SJCRH30 (cell line): ENCODE data around the gene ASTN2. TPM values are rescaled to one million over a fixed set of nuclear protein-coding genes. Genes with fewer than 3 reads are reported as not detected.

Source experiments
- DNase-seq, 2 experiments: peaks; one replicate each; pipeline ENCODE4 v3.0.0-alpha.2; 2015 to 2020
- H3K27ac ChIP-seq: fragments of 250-450 bp; sonication (Bioruptor Pico); 2 replicates; pipeline ENCODE4 v1.5.1; 2020; ENCODE audit warnings: mild to moderate bottlenecking, moderate library complexity
- H3K27me3 ChIP-seq: fragments of 250-450 bp; sonication (Bioruptor Pico); 2 replicates; pipeline ENCODE4 v1.5.1; 2020; ENCODE audit warnings: mild to moderate bottlenecking, moderate library complexity
- H3K36me3 ChIP-seq: fragments of 250-450 bp; sonication (Bioruptor Pico); 2 replicates; pipeline ENCODE4 v1.5.1; 2020; ENCODE audit warnings: mild to moderate bottlenecking, moderate library complexity
- H3K4me1 ChIP-seq: fragments of 250-450 bp; sonication (Bioruptor Pico); 2 replicates; pipeline ENCODE4 v1.5.1; 2020; ENCODE audit warnings: mild to moderate bottlenecking, moderate library complexity
- H3K4me3 ChIP-seq: fragments of 250-450 bp; sonication (Bioruptor Pico); 2 replicates; pipeline ENCODE4 v1.5.1; 2020; ENCODE audit warnings: mild to moderate bottlenecking, moderate library complexity
- H3K9me3 ChIP-seq: fragments of 250-450 bp; sonication (Bioruptor Pico); replicated peaks from 2 replicates; pipeline ENCODE4 v1.5.1; 2020; ENCODE audit warnings: mild to moderate bottlenecking, moderate library complexity
- total RNA-seq: library from RNA; depleted of rRNA; stranded (reverse); fragments of >200 nt; shearing (Covaris generic); gene quantifications from 2 replicates; pipeline ENCODE4 v1.2.3, GENCODE V29; 2014

The ASTN2 gene
- total RNA-seq, 1 experiment from 2014 or later: 19.8 TPM

DNA sequence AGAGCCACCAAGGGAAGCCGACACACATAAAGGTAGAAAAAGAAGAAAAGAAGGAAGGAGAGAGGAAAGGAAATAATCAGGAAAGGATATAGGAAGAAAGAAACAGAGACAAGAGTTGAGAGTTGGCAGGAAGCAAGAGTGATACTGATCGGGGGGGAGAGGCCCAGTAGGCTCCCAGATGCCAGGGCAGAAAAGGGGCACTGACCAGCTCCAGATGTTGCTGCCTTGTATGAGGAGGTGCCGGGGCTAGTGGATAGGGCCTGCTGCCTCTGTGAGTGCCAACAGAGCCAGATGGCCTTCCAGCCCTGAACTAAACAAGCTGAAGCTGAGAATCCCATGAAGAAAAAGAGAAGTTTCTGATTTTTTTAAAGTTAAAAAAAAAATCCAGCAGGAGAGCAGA lies 809.8 kb downstream of the ASTN2 start:
- H3K27ac ChIP-seq: no peak overlapping the region
- no peaks in the 10 kb centered on the region for H3K4me1 ChIP-seq
- H3K9me3 ChIP-seq: peaks cover 3% of the 10 kb centered on the region; the same call in 1 of the 2 replicates
- no peaks in the 10 kb centered on the region for H3K27me3 ChIP-seq
- peaks cover 2% of the 10 kb centered on the region; the same call in 1 of the 2 replicates for H3K36me3 ChIP-seq
- DNase-seq: no peak
- H3K4me3 ChIP-seq: no peak overlapping the region

- no peaks in the 10 kb centered on the region for H3K9me3 ChIP-seq
- no peaks in the 10 kb centered on the region for H3K27me3 ChIP-seq
- H3K4me1 ChIP-seq: no peaks in the 10 kb centered on the region
- H3K27ac ChIP-seq: no peak overlapping the region
- no peaks in the 10 kb centered on the region for H3K36me3 ChIP-seq
- H3K4me3 ChIP-seq: no peak overlapping the region
- no peak for DNase-seq
Observed at GRCh38 chr9:116604251-116604650, 810.6 kb downstream of the ASTN2 start.

- H3K9me3 ChIP-seq: no peaks in the 10 kb centered on the region
- peaks cover 5% of the 10 kb centered on the region for H3K4me1 ChIP-seq
- no peak overlapping the region for H3K4me3 ChIP-seq
- H3K27ac ChIP-seq: no peak overlapping the region
- H3K27me3 ChIP-seq: no peaks in the 10 kb centered on the region
- H3K36me3 ChIP-seq: no peaks in the 10 kb centered on the region; the same call in 1 of the 2 replicates
- no peak for DNase-seq
Observed at GRCh38 chr9:116599342-116599884, 815.4 kb downstream of the ASTN2 start.

GRCh38 chr9:116596646-116597045 lies 818.2 kb downstream of the ASTN2 start:
- Histone ChIP-seq H3K36me3 (no peaks in the 10 kb centered on the region; the same call in 1 of the 2 replicates), H3K27ac (no peak overlapping the region), H3K4me1 (peaks cover 9% of the 10 kb centered on the region), H3K9me3 (no peaks in the 10 kb centered on the region), H3K27me3 (no peaks in the 10 kb centered on the region), H3K4me3 (no peak overlapping the region)
- DNase-seq: no peak

DNA sequence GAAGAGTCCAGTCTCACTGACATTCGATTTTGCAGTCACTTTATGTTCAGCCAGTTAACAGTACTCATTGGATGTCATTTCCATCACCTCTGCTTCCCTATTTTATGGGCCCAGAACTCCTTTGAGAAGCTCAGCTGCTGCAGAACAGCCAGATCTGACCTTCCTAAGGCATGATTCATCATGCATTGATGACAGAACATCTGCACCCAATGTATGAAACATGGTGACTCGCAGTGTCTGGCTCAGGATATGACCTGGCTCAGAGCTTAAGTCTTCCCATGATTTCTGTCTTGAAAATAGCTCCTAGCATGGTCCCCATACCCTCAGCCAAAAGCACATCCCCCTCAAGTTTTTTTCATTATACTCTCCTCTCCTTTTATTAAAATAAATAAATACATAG lies 820.3 kb downstream of the ASTN2 start:
- no peaks in the 10 kb centered on the region for H3K9me3 ChIP-seq
- H3K27ac ChIP-seq: peak overlapping the region; percentile 27; the same call in 1 of the 2 replicates
- H3K4me3 ChIP-seq: no peak overlapping the region
- H3K36me3 ChIP-seq: no peaks in the 10 kb centered on the region; the same call in 1 of the 2 replicates
- DNase-seq: peak; percentile 48 to 50
- no peaks in the 10 kb centered on the region for H3K27me3 ChIP-seq
- peaks cover 9% of the 10 kb centered on the region for H3K4me1 ChIP-seq

GRCh38 chr9:116592970-116593369 lies 821.9 kb downstream of the ASTN2 start:
- no peaks in the 10 kb centered on the region for H3K27me3 ChIP-seq
- no peak overlapping the region for H3K4me3 ChIP-seq
- no peak for DNase-seq
- H3K36me3 ChIP-seq: no peaks in the 10 kb centered on the region; the same call in 1 of the 2 replicates
- peaks cover 9% of the 10 kb centered on the region for H3K4me1 ChIP-seq
- 0 out of 2 replicates have a peak, but pooled peaks cover 2% of the 10 kb centered on the region for H3K9me3 ChIP-seq
- no peak overlapping the region for H3K27ac ChIP-seq

DNA sequence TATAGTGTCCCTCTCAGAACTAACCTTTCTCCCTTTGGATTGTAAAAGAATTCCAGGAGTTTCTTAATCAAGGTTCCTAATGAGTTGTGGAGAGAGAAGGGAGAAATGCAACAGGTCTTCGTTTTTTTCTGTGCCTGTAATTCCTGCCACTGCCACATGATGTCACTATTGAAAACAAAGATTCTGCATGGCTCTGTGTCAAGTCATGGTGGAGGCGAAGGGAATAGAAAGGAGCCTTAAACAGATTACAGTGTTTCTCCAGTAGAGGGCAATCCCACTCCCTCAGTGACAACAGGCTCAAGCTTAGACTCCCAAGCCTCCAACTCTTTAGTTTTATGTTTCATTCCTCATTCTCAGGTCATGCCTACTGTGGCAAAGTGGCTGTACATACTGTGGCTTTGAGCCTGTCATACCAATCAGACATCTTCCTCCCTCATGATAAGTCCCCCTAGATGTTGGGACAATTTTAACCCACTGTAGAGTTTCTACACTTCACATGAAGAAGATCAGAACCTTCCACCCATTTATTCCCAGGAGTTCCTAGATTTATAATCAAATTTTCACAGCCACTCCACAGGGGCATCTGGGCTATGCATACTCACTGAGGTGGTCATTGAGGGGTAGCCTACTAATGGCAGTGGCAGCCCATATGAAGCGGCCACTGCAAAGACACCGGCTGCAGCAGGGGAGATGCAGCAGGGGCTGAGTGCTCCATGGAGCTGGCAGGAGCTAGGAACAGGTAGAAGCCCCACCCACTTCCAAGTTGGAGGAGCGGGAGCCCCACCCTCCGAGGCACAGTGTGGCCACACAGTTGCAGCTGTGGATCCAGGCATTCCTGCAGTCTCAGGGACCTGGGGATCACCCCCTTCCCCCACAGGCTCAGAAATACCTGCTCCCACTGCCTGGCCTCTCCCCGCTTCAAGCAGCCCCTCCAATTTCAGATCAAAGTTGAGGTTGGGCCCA lies 825.2 kb downstream of the ASTN2 start:
- peak; percentile 73 to 90 for DNase-seq
- Histone ChIP-seq H3K36me3 (no peaks in the 10 kb centered on the region), H3K27me3 (no peaks in the 10 kb centered on the region), H3K27ac (no peak overlapping the region), H3K4me3 (no peak overlapping the region), H3K9me3 (peaks cover 2% of the 10 kb centered on the region; the same call in 1 of the 2 replicates), H3K4me1 (peaks cover 7% of the 10 kb centered on the region)

- Histone ChIP-seq H3K9me3 (peaks cover 2% of the 10 kb centered on the region; the same call in 1 of the 2 replicates), H3K27ac (no peak overlapping the region), H3K36me3 (no peaks in the 10 kb centered on the region; the same call in 1 of the 2 replicates), H3K4me3 (no peak overlapping the region), H3K27me3 (no peaks in the 10 kb centered on the region), H3K4me1 (no peaks in the 10 kb centered on the region)
- no peak for DNase-seq
Observed at GRCh38 chr9:116587919-116588318, 826.9 kb downstream of the ASTN2 start.

DNA sequence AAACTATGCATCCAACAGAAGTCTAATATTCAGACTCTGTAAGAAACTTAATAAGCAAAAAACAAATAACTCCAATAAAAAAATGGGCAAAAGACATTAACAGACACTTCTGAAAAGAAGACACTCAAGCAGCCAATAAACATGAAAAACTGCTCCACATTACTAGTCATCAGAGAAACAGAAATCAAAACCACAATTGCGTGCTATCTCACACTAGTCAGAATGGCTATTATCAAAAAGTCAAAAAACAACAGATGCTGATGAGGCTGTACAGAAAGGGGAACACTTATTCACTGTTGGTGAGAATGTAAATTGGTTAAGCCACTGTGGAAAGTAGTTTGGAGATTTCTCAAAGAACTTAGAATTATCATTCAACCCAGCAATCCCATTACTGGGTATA lies 829.0 kb downstream of the ASTN2 start:
- no peaks in the 10 kb centered on the region for H3K4me1 ChIP-seq
- no peak for DNase-seq
- H3K27me3 ChIP-seq: no peaks in the 10 kb centered on the region
- H3K9me3 ChIP-seq: peaks cover 2% of the 10 kb centered on the region; the same call in 1 of the 2 replicates
- H3K36me3 ChIP-seq: no peaks in the 10 kb centered on the region; the same call in 1 of the 2 replicates
- no peak overlapping the region for H3K27ac ChIP-seq
- no peak overlapping the region for H3K4me3 ChIP-seq

GRCh38 chr9:116585204-116585603 lies 829.7 kb downstream of the ASTN2 start:
- H3K4me3 ChIP-seq: no peak overlapping the region
- no peaks in the 10 kb centered on the region for H3K27me3 ChIP-seq
- DNase-seq: no peak
- H3K27ac ChIP-seq: no peak overlapping the region
- H3K4me1 ChIP-seq: no peaks in the 10 kb centered on the region
- H3K36me3 ChIP-seq: no peaks in the 10 kb centered on the region; the same call in 1 of the 2 replicates
- H3K9me3 ChIP-seq: peaks cover 2% of the 10 kb centered on the region; the same call in 1 of the 2 replicates

DNA sequence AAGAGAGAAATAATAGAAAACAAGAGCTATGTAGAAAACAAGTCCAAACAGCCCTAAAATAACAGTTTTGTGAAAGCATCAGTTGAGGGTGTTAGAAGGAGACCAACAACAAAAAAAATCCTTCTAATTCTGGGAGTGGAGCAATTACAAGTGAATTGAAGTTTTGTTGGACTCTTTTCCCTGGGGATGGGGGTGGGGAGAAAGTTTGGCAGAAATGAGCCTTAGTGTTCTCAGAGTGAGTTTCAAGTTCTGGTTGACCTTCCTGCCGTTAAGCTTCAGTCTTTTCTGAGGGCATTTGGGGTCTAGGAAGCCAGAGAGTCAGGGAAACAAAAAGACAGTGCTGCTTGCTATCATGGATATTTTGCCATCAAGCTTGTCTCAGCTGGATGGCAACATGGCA lies 834.0 kb downstream of the ASTN2 start:
- H3K4me1 ChIP-seq: no peaks in the 10 kb centered on the region
- H3K27me3 ChIP-seq: no peaks in the 10 kb centered on the region
- H3K36me3 ChIP-seq: no peaks in the 10 kb centered on the region; the same call in 1 of the 2 replicates
- H3K9me3 ChIP-seq: no peaks in the 10 kb centered on the region
- no peak overlapping the region for H3K4me3 ChIP-seq
- H3K27ac ChIP-seq: no peak overlapping the region
- no peak for DNase-seq

DNA sequence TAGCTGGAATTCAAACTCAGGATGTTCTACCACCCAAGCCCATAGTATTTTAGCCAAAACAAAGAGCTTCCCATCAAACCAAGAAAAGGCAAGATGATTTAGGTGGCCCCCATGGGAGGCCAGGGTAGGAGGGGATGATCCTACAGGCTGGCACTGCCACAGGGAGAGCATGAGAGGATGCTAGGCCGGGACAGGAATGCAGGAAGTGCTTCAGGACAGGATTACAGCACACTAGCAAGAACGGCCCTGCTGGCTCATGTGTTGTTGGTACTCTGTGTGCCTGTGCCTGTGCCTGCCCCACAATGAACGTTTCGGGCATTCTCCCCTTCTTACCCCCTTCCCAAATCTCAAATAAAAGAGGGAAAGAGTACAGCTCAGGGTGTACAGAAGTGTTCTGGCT lies 838.5 kb downstream of the ASTN2 start:
- no peak overlapping the region for H3K27ac ChIP-seq
- H3K4me1 ChIP-seq: peaks cover 16% of the 10 kb centered on the region
- H3K36me3 ChIP-seq: no peaks in the 10 kb centered on the region
- H3K4me3 ChIP-seq: no peak overlapping the region
- H3K9me3 ChIP-seq: no peaks in the 10 kb centered on the region
- no peaks in the 10 kb centered on the region for H3K27me3 ChIP-seq
- DNase-seq: no peak

DNA sequence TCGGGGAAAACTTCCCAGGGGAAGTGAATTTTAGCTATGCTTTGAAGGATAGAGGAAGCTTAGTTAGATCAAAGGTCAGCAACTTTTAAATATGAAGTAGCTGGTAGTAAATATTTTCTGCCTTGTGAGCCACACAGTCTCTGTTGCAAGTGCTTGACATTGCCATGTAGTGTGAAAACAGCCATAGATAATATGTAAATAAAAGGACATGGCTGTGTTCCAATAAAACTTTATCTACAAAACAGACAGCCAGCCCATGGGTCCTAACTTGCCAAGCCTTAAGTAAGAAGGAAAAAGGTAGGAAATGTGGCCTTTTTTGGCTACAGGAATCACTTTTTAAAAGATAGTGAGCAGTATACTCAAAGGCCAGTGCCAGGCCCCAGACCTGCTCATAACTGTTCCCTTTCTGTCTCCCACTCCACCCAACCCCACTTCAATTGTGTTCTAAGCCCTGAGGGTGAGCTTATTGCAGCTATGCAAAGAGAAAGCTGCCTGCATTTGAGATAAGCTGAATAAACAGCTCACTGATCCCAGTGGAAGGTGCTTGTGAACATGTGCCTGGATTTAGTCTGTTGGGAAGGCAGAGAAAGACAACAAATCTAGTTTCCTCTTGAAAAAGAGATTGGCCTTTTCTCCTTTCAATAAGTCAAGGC lies 840.7 kb downstream of the ASTN2 start:
- no peak overlapping the region for H3K4me3 ChIP-seq
- H3K27me3 ChIP-seq: no peaks in the 10 kb centered on the region
- no peak overlapping the region for H3K27ac ChIP-seq
- H3K4me1 ChIP-seq: peaks cover 16% of the 10 kb centered on the region
- H3K36me3 ChIP-seq: no peaks in the 10 kb centered on the region
- DNase-seq: peak; percentile 73 to 81
- H3K9me3 ChIP-seq: no peaks in the 10 kb centered on the region

DNA sequence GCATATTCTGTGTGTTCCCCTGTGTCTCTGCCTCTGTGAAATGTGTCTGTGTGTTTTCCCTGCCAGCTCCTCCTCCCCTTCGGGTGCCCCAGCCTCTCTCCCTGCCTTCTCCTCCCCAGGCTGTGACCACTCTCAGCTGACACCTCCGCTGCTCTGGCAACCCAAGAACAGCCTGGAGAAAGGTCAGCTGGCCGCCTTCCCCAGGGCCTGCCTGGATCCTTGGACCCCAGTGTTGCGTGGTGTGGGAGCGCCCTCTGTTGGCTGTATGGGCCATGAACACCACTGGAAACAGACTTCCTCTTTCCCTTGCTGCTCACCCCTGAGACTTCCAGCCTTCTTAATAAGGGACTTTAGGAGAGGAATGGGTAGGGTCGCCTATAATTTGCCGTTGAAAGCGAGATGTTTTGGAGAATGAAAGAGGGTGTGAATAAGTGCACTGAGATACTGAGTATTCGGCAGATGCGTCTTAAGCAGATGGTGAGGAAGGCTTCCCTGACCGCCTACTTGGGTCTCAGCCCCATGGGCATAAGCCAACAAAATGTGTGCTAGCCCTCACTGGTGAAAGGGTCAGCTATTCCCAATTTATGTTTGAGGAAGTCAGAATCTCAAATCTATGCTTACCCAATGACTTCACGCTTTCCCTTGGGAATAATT lies 842.6 kb downstream of the ASTN2 start:
- Histone ChIP-seq H3K4me3 (no peak overlapping the region), H3K9me3 (no peaks in the 10 kb centered on the region), H3K27me3 (no peaks in the 10 kb centered on the region), H3K36me3 (no peaks in the 10 kb centered on the region), H3K4me1 (peaks cover 16% of the 10 kb centered on the region), H3K27ac (no peak overlapping the region)
- DNase-seq: peak; percentile 85 to 93
